Aorta (tissue), 5 donors: ENCODE data around the gene FBLN7. TPM values are rescaled to one million over a fixed set of nuclear protein-coding genes. Genes with fewer than 3 reads are reported as not detected.

Experiments
- ATAC-seq: fragments of 200-7000 bp; cut with Tn5 transposase; one replicate; pipeline ENCODE4 v1.9.1; 2022; ENCODE audit warnings: moderate library complexity; ENCODE audit not compliant: low FRiP score
- DNase-seq, 2 donors: peaks; one replicate each; pipeline ENCODE4 v3.0.0-alpha.2; 2020
- H3K27ac ChIP-seq, 2 donors: one replicate each; pipeline ENCODE4 v1.5.1; 2013; ENCODE audit warnings: low read length in 2 of 2, mild to moderate bottlenecking in 2 of 2, moderate library complexity in 2 of 2, control low read depth in 1 of 2, inconsistent platforms in 1 of 2, low read depth in 1 of 2
- H3K27me3 ChIP-seq, 2 donors: one replicate each; pipeline ENCODE4 v1.6.1; 2013; ENCODE audit warnings: control low read depth in 1 of 2, low read length in 1 of 2, mild to moderate bottlenecking in 1 of 2, moderate library complexity in 1 of 2; ENCODE audit not compliant: insufficient read depth in 2 of 2, control insufficient read depth in 1 of 2
- H3K36me3 ChIP-seq, 2 donors: one replicate each; pipeline ENCODE4 v1.6.1; 2013; ENCODE audit warnings: control low read depth in 1 of 2, low read length in 1 of 2, mild to moderate bottlenecking in 1 of 2; ENCODE audit not compliant: insufficient read depth in 2 of 2, control insufficient read depth in 1 of 2
- H3K4me1 ChIP-seq, 2 donors: one replicate each; pipeline ENCODE4 v1.6.1; 2013; ENCODE audit warnings: low read length in 2 of 2, control low read depth in 1 of 2, mild to moderate bottlenecking in 1 of 2, moderate library complexity in 1 of 2; ENCODE audit not compliant: insufficient read depth in 2 of 2, control insufficient read depth in 1 of 2
- H3K4me3 ChIP-seq, 2 donors: one replicate each; pipeline ENCODE4 v1.5.1; 2013; ENCODE audit warnings: low read length in 2 of 2, control low read depth in 1 of 2, mild to moderate bottlenecking in 1 of 2
- H3K9me3 ChIP-seq: one replicate; pipeline ENCODE4 v1.6.1; 2013; ENCODE audit warnings: mild to moderate bottlenecking, low read length; ENCODE audit not compliant: control insufficient read depth
- WGBS, 2 donors: extraction: QIAGEN DNeasy Blood & Tissue Kit; methylation state at CpG; one replicate each; pipeline ENCODE4 v1.1.7; 2013; 5-methylcytosine and 5-hydroxymethylcytosine counted together
- intact Hi-C, 2 donors: fragments of 100-400 bp; cut with DNase I; formaldehyde crosslinking; loops; one replicate each; pipeline versions ENCODE4 v1.14.2 to v1.15.0; 2022
- polyA plus RNA-seq, 2 donors: library from polyadenylated mRNA; stranded (reverse); fragments of 200-250 nt; gene quantifications; one replicate each; pipeline ENCODE4 v1.2.3, GENCODE V29; 2013
- total RNA-seq, 2 donors: library from RNA; stranded (reverse); fragmentation: NEBNext Ultra II Directional; extraction: Animal tissue kit (Norgen Biotek cat#: 25700); gene quantifications; one replicate each; pipeline ENCODE4 v1.2.1, GENCODE V29; 2021
- donor health status: healthy with polysubstance abuse.
- donor health status: Bipolar disorder and iron deficiency.
- donor health status: DM: no; HTN: no; CAD: no.
- donor health status: DM: no; HTN: no; CAD: no.
- donor health status: DM: yes; HTN: yes; CAD: no.

FBLN7 gene
- total and polyA plus RNA-seq, 4 donors, result 2.6 to 13.5 (median 5.3) TPM

DNA sequence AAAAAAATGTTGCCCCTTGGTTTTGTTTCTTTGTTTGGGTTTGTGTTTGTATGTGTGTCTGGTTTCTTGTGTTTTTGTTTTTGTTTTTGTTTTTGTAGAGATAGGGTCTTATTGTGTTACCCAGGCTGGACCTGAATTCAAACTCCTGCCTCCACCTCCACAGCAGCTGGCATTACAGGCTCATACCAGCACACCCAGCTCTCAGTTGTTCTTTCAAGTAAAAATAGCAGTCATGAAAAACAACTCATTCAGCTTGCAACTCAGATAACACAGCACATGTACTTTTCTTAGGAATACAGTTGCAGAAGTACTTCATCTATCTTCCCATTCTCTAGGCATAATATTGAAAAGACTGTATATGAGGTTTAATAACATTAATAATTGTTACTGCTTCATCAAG is 79.7 kb downstream of the FBLN7 start:
- intact Hi-C loops, result no loop called here
- no peak for ATAC-seq

DNA sequence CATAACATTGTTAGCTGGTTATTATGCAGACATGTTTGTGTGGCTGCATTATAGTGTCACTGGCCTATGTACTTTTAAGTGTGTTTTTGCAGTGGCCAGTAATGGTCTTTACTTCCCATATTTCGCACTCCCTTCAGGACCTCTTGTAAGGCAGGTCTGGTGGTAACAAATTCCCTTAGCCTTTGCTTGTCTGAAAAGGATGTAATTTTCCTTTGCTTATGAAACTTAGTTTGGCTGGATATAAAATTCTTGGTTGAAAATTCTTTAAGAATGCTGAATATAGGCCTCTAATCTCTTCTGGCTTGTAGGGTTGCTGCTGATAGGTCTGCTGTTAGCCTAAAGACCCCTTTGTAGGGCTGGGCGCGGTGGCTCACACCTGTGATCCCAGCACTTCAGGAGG is 82.0 kb downstream of the FBLN7 start:
- Histone ChIP-seq H3K27ac (no peak overlapping the region), H3K4me1 (no peaks in the 10 kb centered on the region), H3K9me3 (no peaks in the 10 kb centered on the region), H3K27me3 (no peaks in the 10 kb centered on the region), H3K4me3 (no peak overlapping the region), H3K36me3 (no peaks in the 10 kb centered on the region)
- intact Hi-C loops, result no loop called here
- 96 to 99% methylated on average over 3 of the region's 3 CpGs for WGBS, 2 donors
- no peak for DNase-seq
- ATAC-seq, result no peak

More for the DNA sequence above, 79.7 kb downstream of the FBLN7 start:
- Histone ChIP-seq H3K4me1 (no peaks in the 10 kb centered on the region), H3K4me3 (no peak overlapping the region), H3K36me3 (peaks cover 0 to 2% of the 10 kb centered on the region in 2 donors), H3K27ac (no peak overlapping the region), H3K27me3 (no peaks in the 10 kb centered on the region), H3K9me3 (no peaks in the 10 kb centered on the region)
- no peak for DNase-seq

DNA sequence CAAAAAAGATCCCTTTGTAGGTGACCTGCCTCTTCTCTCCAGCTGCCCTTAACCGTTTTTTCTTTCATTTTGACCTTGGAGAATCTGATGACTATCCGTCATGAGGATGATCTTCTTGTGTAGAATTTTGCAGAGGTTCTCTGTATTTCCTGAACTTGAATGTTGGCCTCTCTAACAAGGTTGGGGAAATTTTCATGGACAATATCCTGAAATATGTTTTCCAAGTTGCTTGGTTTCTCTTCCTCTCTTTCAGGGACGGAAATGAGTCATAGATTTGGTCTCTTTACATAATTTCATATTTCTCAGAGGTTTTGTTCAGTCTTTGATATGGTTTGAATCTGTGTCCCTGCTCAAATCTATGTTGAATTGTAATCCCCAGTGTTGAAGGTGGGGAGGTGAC is 82.6 kb downstream of the FBLN7 start:
- Histone ChIP-seq H3K27ac (no peak overlapping the region), H3K4me3 (no peak overlapping the region), H3K9me3 (no peaks in the 10 kb centered on the region), H3K36me3 (no peaks in the 10 kb centered on the region), H3K27me3 (no peaks in the 10 kb centered on the region), H3K4me1 (no peaks in the 10 kb centered on the region)
- ATAC-seq, result no peak
- no peak for DNase-seq
- intact Hi-C loops, result no loop called here
- WGBS, 2 donors, result 95 to 97% methylated on average over 3 of the region's 3 CpGs

DNA sequence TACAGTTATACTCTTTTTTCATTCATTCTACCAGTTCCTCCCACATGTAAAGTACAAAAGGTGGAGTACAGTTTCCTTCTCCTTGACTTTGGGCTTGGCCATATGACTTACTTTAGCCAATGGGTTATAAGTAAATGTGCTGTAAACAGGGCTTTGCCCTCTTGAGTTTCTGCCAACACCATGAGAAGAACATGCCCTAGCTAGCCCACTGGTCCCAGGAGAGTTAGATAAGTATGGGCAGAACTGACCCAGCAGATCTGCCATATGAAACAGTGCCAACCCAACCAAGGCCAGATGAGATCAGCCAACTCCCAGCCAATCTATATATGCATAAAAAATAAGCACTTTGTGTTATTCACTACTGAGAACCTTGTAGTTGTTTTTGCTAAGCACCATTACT is 91.2 kb downstream of the FBLN7 start:
- DNase-seq (no peak), ATAC-seq (no peak)
- no peaks in the 10 kb centered on the region for H3K4me1 ChIP-seq
- no peak overlapping the region for H3K27ac ChIP-seq
- no peaks in the 10 kb centered on the region for H3K27me3 ChIP-seq
- intact Hi-C loops, result no loop called here
- no peaks in the 10 kb centered on the region for H3K9me3 ChIP-seq
- H3K36me3 ChIP-seq, result no peaks in the 10 kb centered on the region
- H3K4me3 ChIP-seq, result no peak overlapping the region

DNA sequence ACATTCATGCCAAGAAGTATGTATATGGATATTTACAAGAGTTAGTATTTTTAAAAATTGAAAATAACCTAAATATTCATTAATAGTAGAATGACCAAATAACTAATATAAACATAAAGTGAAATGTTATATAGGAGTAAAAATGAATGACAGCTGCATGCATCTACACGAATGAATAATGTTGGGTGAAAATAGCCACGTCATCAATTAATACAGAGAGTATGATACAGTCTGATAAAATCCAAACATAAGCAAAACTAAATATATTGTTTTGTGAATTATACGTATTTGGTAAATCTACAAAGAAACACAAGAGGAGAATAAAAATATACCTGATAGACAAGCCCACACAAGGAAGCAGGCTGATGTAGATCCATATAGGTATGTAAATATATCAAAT is 92.2 kb downstream of the FBLN7 start:
- ATAC-seq (no peak), DNase-seq (no peak)
- Histone ChIP-seq H3K27me3 (no peaks in the 10 kb centered on the region), H3K36me3 (no peaks in the 10 kb centered on the region), H3K9me3 (no peaks in the 10 kb centered on the region), H3K27ac (no peak overlapping the region), H3K4me1 (no peaks in the 10 kb centered on the region), H3K4me3 (no peak overlapping the region)
- intact Hi-C loops, result no loop called here
- WGBS, 2 donors, result 96 to 97% methylated on average over 3 of the region's 3 CpGs

Other genes starting within 250 kb of the FBLN7 start
- 10 to 100 TPM; 29.7 to 61.3 TPM for gene MERTK, start 239.8 kb upstream of the FBLN7 start, total RNA-seq
- 10 to 100 TPM in 1 of 2 donors, 1 to 10 TPM in 1; 9.6 to 18.8 TPM for gene MERTK, start 239.8 kb upstream of the FBLN7 start, polyA plus RNA-seq
- 10 to 100 TPM; 28.3 to 31.5 TPM for gene TMEM87B, start 83.1 kb upstream of the FBLN7 start, total RNA-seq
- 10 to 100 TPM in 1 of 2 donors, 1 to 10 TPM in 1; 5.4 to 11.6 TPM for gene TMEM87B, start 83.1 kb upstream of the FBLN7 start, polyA plus RNA-seq
- gene ZC3H8, start 116.7 kb downstream of the FBLN7 start, total RNA-seq, result 10 to 100 TPM in 1 of 2 donors, 1 to 10 TPM in 1; 6.2 to 10.6 TPM
- 1 to 10 TPM; 4.6 to 7.4 TPM for gene ZC3H8, start 116.7 kb downstream of the FBLN7 start, polyA plus RNA-seq
- 10 to 100 TPM; 16.2 to 18.2 TPM for gene ZC3H6, start 137.2 kb downstream of the FBLN7 start, total RNA-seq
- 1 to 10 TPM; 2.3 to 3.5 TPM for gene ZC3H6, start 137.2 kb downstream of the FBLN7 start, polyA plus RNA-seq